Measurements from ENCODE around the gene ZNF23.

ZNF23 gene

GRCh38 chr16:71461686-71462648 is at the start of gene ZNF23:
Gene ZNF23 (minus strand): TSS chr16:71462247. CDS start chr16:71456796, 5,451 bp downstream.
- peak; percentile 61 to 70 for DNase-seq (ENCODE audit: low read depth in 2 of 2)

- DNase-seq (ENCODE audit: low read depth in 2 of 2) = no peak
Measured at GRCh38 chr16:71507061-71507460, 45.0 kb upstream of the ZNF23 start.

GRCh38 chr16:71504901-71505300 is 42.9 kb upstream of the ZNF23 start:
- no peak for DNase-seq (ENCODE audit: low read depth in 2 of 2)

GRCh38 chr16:71504051-71504450 is 42.0 kb upstream of the ZNF23 start:
- peak in 1 of 2 donors; percentile 5 for DNase-seq (ENCODE audit: low read depth in 2 of 2)

GRCh38 chr16:71501547-71501946 is 39.5 kb upstream of the ZNF23 start:
- DNase-seq (ENCODE audit: low read depth in 2 of 2) = no peak

DNA sequence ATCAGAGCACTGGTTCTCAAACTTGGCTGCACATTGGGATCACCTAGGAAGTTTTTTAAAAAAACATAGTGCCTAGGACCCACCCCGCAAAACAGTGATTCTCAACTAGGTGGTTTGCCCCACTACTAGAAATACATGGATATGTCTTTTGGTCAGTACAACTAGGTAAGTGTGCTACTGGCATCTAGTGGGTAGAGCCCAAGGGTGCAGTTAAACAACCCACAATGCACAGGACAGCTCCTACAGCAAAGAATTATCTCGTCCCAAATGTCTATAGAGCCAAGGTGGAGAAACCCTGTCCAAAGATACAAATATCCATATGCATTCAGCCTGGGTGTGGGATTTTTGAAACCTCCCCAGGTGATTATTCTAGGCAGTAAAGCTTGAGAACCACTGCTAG is 38.9 kb upstream of the ZNF23 start:
- no peak for DNase-seq (ENCODE audit: low read depth in 2 of 2)

GRCh38 chr16:71499775-71500364 is 37.8 kb upstream of the ZNF23 start:
- peak in 1 of 2 donors; percentile 25 for DNase-seq (ENCODE audit: low read depth in 2 of 2)

GRCh38 chr16:71498031-71498430 is 36.0 kb upstream of the ZNF23 start:
- DNase-seq (ENCODE audit: low read depth in 2 of 2) = no peak

DNA sequence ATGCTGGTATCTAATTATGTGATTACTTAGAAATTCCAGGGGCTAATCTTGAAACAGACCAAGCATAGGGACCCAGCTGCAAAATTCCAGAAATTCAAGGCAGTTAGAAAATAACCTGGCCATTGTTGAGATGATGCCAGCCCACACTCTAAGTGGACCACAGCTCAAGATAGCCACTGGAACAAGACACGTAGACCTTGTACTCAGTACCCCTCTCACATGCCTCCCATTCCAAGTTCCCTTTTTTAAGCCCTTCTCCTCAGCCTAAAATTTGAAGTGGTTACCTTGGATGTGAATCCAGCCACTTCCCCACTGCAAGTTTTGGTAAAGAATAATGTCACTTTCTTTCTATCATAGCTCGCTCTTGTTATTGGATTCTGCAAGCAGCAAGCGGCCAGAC is 31.2 kb upstream of the ZNF23 start:
- no peak for DNase-seq (ENCODE audit: low read depth in 2 of 2)

DNA sequence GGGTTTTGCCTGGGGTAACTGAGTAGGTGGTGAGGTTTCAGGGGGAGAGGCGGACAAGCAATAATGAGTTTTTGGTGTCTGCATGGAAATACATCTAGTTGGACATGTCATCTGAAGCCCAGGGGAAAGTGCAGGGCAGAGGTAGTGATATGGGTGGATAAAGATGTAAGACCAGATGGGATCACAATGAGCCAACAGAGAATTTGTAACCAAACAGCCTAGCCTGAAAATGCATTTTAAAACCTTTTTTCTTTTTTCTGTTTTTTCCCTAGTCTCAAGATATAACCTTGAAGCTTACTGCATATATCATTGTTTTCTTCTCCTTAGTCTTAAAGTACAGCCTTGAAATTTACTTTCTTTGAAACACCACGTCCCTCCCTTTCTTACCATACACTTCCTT is 30.7 kb upstream of the ZNF23 start:
- DNase-seq (ENCODE audit: low read depth in 2 of 2) = no peak

DNA sequence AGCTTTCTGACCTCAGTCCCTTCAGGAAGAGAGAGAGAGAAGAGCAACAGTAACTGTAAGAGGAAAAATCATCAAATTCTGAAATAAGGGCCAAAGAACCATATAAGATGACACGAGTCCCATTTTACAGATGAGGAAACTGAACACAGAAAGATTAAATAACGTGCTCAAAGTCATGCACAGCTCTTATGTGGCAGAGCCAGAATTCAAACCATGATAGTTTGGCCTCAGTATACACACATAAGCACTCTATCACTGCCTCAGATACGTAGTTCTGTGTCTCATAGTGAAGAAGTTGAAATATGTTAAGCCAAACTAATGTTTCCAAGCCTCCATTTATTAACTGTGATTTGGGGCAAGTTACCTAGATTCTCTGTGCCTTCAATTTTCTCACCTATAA is 29.0 kb upstream of the ZNF23 start:
- no peak for DNase-seq (ENCODE audit: low read depth in 2 of 2)

- no peak for DNase-seq (ENCODE audit: low read depth in 2 of 2)
Measured at GRCh38 chr16:71490361-71490760, 28.3 kb upstream of the ZNF23 start.

DNA sequence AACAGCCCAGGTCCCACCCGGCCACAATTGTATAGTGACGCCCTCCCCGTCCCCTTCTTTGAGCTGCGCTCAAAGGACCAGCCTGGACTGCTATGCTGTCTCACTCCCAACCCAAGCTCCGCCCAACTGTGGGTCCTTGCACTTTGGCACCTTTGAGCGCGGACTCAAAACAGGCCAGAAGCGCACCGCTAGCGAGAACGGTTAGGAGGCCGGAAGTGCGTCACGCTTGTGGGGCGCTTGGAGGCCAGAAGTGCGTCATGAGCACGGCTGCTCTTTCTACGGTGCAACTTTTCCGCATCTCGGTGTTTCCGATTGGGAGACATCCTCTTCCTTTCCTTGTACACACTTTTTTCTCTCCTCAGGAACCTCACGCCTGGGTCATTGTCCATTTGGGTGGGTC is 27.1 kb upstream of the ZNF23 start, which contains the start of gene ZNF19:
Gene ZNF19, minus strand, starts transcription at position 203 of the 400 bp plus-strand sequence. CDS start 7,210 bp downstream, outside the sequence.
- no peak for DNase-seq (ENCODE audit: low read depth in 2 of 2)

DNA sequence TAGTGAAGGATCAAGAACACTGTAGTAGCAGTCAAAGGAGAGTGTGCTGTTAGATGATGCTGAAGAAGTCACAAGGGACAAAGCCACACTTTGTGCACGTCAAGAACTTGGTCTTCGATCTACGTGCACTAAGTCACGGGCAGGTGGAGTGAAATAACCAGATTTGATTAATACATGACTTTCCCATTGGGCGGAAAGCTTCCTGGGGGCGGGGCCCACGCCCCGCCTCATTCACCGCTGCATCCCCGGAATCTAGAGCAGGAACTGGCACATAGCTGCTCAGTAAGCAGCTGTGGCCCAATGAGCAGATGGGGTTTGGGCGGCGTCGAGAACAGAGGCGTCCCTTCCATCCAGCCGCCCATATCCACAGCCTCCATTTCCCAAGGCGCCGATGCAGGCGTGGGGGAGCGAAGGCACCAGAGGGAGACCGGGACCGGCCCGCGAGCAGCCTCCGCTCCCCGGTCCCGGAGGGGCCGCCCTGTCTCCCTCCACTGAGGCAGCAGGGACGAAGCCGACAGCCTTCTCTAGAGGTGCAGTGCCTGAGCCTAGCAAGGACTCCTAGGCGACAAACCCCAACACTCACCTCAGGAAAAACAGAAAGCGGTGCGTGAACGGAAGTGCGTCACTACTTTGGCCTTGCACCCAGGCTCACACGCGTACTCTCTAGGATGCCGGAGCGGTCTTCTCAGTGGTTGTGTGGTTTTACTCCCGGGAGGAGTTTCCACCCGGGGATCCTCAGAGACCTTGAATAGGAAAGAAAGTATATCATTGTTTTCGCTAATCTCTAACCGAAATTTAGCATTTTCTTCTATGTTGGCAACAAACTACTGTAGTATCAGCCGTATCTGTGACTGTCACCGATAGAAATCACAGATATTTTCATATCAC is 22.2 kb upstream of the ZNF23 start:
- peak; percentile 68 to 73 for DNase-seq (ENCODE audit: low read depth in 2 of 2)

DNA sequence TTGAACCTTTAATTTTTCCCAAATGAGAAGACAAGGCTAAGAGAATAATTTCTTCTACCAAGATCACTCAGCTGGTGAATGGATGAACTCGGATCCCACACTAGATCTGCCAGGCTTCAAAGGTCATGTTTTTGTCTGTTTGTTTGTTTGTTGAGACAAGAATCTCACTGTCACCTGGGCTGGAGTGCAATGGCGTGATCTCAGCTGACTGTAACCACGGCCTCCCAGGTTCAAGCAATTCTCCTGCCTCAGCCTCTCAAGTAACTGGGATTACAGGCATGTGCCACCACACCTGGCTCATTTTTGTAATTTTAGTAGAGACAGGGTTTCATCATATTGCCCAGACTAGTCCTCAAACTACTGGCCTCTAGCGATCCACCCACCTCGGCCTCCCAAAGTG is 20.5 kb upstream of the ZNF23 start:
- DNase-seq (ENCODE audit: low read depth in 2 of 2) = no peak

- no peak for DNase-seq (ENCODE audit: low read depth in 2 of 2)
Measured at GRCh38 chr16:71480956-71481355, 18.9 kb upstream of the ZNF23 start.

DNA sequence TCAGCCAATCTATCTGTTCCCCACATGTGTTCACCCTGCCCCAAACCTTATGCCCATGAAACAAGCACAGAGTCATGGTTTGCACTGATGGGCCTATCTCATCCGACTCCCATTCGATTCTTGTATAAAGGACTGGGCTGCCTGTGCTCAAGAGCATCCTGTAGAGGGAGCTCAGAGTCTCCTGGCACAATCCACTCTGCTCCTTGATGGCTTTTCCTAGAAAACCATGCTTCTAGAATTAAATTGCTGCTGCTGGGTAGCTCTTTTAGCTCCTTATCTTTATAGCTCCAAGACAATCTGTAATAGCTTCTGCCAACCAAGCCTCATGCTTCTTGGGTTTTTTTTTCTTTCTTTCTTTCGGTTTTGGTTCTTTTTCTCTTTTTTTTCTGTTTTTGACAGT is 17.4 kb upstream of the ZNF23 start:
- no peak for DNase-seq (ENCODE audit: low read depth in 2 of 2)

DNA sequence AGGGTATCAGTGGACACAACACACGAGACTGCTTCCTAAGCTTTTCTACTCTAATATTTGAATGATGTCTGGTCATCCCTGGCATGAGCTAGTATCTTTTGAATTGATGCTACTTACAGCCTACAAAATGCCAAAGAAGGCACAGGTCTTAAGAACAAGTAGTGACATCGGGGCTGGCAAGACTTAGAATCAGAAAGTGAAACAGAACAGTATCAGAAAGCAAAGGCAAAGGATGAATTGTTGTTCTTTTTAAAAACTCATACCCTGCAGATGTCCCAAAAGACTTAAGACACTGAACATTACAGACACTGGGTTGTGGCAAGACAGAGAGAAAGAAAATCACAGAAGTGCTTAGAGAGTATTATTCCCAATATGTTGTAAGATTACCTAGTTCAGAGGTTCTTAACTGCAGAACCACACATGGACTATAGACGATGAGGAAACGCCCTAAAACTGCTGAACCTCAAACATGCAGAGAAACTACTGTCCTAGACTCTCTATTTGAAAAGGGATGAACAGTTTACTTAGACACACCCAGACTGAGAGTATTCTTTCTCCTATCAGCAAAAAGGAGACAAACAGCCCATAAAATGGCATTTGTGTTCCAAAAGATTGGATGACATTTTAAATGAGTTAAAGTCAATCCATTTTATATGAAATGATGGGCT is 14.5 kb upstream of the ZNF23 start:
- DNase-seq (ENCODE audit: low read depth in 2 of 2) = no peak

- no peak for DNase-seq (ENCODE audit: low read depth in 2 of 2)
Measured at GRCh38 chr16:71474864-71475263, 12.8 kb upstream of the ZNF23 start.

GRCh38 chr16:71473891-71474290 is 11.8 kb upstream of the ZNF23 start:
- no peak for DNase-seq (ENCODE audit: low read depth in 2 of 2)

DNA sequence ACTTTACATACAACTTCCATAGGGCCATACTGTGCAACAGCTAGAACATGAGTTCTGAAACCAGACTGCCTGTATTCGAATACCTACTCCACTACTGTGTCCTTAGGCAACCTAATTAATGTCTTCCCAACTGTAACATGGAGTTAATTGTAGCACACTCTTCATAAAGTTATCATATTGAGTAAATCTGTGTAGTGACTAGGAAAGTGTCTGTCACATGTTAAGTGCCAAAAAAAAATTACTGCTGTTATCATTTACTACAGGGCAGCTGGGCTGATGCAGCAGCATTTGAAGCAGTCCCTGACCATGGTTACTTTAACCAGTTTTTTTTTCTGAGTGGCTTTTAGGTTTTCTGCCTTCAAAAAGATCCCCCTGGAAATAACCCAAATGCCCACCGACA is 10.9 kb upstream of the ZNF23 start:
- DNase-seq (ENCODE audit: low read depth in 2 of 2) = no peak
